Caco-2 (cell line): ENCODE measurements around the gene SLC43A2. TPM values are rescaled to one million over a fixed set of nuclear protein-coding genes. Genes with fewer than 3 reads are reported as not detected.
"Not testable (repeated sequence)": the region's sequence is repeated elsewhere in the genome, so short reads cannot be mapped to it uniquely, and the experiment has no call there.

Experiments used
- BruUV-seq: library from RNA; stranded (reverse); fragments of 400-500 nt; replicated peaks from 2 replicates; lab custom pipeline; 2021; lab: Mats Ljungman, UMichigan
- CTCF ChIA-PET: fragments of 300-600 bp; sonication (Branson Sonifier 250); formaldehyde crosslinking; loops from one replicate; lab custom pipeline; 2022; ENCODE audit warnings: antibody characterized with exemption; lab: Charles Lee
- POLR2A ChIA-PET: fragments of 300-600 bp; sonication (Branson Sonifier 250); formaldehyde crosslinking; loops from one replicate; lab custom pipeline; 2022; ENCODE audit warnings: antibody characterized with exemption; lab: Charles Lee
- DNase-seq, 2 experiments: peaks; one replicate each; pipeline versions ENCODE4 v3.0.0 to v3.0.0-alpha.2; 2020 to 2022
- H3K27me3 ChIP-seq: replicated peaks from 2 replicates; pipeline ENCODE4 v1.6.0; 2011; ENCODE audit warnings: low read length; ENCODE audit not compliant: control insufficient read depth, insufficient read depth
- H3K36me3 ChIP-seq: 2 replicates; pipeline ENCODE4 v1.5.1; 2011; ENCODE audit warnings: low read length; ENCODE audit not compliant: control insufficient read depth, insufficient read depth
- H3K4me1 ChIP-seq: fragments of 250-450 bp; sonication (Bioruptor Pico); 2 replicates; pipeline ENCODE4 v1.5.1; 2020; ENCODE audit warnings: mild to moderate bottlenecking
- H3K4me3 ChIP-seq: 2 replicates; pipeline ENCODE4 v1.5.1; 2011; ENCODE audit warnings: low read depth, mild to moderate bottlenecking, control low read depth, low read length
- H3K9me3 ChIP-seq: fragments of 250-450 bp; sonication (Bioruptor Pico); 2 replicates; pipeline ENCODE4 v1.5.1; 2020; ENCODE audit warnings: mild to moderate bottlenecking, moderate library complexity
- H3K27ac Mint-ChIP-seq: one replicate; pipeline ENCODE4 v1.8.0; 2022; ENCODE audit warnings: mixed read lengths; ENCODE audit not compliant: unreplicated experiment
- H3K27me3 Mint-ChIP-seq: one replicate; pipeline ENCODE4 v1.8.0; 2022; ENCODE audit warnings: mixed read lengths; ENCODE audit not compliant: insufficient read depth, unreplicated experiment
- H3K36me3 Mint-ChIP-seq: one replicate; pipeline ENCODE4 v1.8.0; 2022; ENCODE audit warnings: mild to moderate bottlenecking, mixed read lengths; ENCODE audit not compliant: insufficient read depth, unreplicated experiment
- H3K4me1 Mint-ChIP-seq: one replicate; pipeline ENCODE4 v1.8.0; 2022; ENCODE audit warnings: low read depth, mixed read lengths; ENCODE audit not compliant: unreplicated experiment
- H3K4me3 Mint-ChIP-seq: one replicate; pipeline ENCODE4 v1.8.0; 2022; ENCODE audit warnings: mild to moderate bottlenecking, moderate library complexity, mixed read lengths; ENCODE audit not compliant: unreplicated experiment
- H3K9me3 Mint-ChIP-seq: one replicate; pipeline ENCODE4 v1.8.0; 2022; ENCODE audit warnings: mixed read lengths; ENCODE audit not compliant: unreplicated experiment
- CTCF ChIP-seq, 2 experiments: fragments of 200-600 bp in 1 of 2; IDR thresholded peaks; 1 replicate in 1 of 2; 2 replicates in 1 of 2; pipeline versions ENCODE4 v1.5.1 to v1.8.0; 2011 to 2022; ENCODE audit warnings: antibody characterized with exemption in 1 of 2, control low read depth in 1 of 2, inconsistent platforms in 1 of 2, low read depth in 1 of 2, low read length in 1 of 2, mild to moderate bottlenecking in 1 of 2, moderate library complexity in 1 of 2; ENCODE audit not compliant: insufficient read depth in 1 of 2, severe bottlenecking in 1 of 2, unreplicated experiment in 1 of 2
- intact Hi-C: fragments of 100-400 bp; cut with micrococcal nuclease; formaldehyde crosslinking; loops from one replicate; pipeline ENCODE4 v1.10.0; 2022; ENCODE audit not compliant: unreplicated experiment
- total RNA-seq: library from RNA; stranded (reverse); gene quantifications from 2 replicates; pipeline ENCODE4 v1.2.3, GENCODE V29; 2022

SLC43A2 gene
- total RNA-seq, 1 experiment from 2014 or later, result 33.9 TPM

GRCh38 chr17:1565877-1566276 lies 62.8 kb downstream of the SLC43A2 start:
- H3K4me1 ChIP-seq, result peaks cover 8% of the 10 kb centered on the region; the same call in 1 of the 2 replicates
- H3K27ac Mint-ChIP-seq, result no peak overlapping the region
- POLR2A ChIA-PET, result no interaction called here
- H3K4me1 Mint-ChIP-seq, result peaks cover 28% of the 10 kb centered on the region
- H3K27me3 ChIP-seq, result no peaks in the 10 kb centered on the region
- no peaks in the 10 kb centered on the region for H3K27me3 Mint-ChIP-seq
- intact Hi-C loops, result no loop called here
- H3K4me3 Mint-ChIP-seq, result no peak overlapping the region
- no peak for DNase-seq
- no TSS peak for BruUV-seq
- CTCF ChIA-PET, result interaction anchor here (1.0 kb wide), 1 partner anchor 64 kb away, joined by 3 read pairs; no protein-coding TSS in a partner anchor
- peaks cover 19% of the 10 kb centered on the region for H3K36me3 Mint-ChIP-seq
- H3K36me3 ChIP-seq, result no peaks in the 10 kb centered on the region
- TF ChIP-seq CTCF (IDR thresholded peaks at IDR 0.05; ENCODE audit: insufficient read depth in 1 of 2, low read depth in 1 of 2, low read length in 1 of 2, severe bottlenecking in 1 of 2, unreplicated experiment in 1 of 2), result no peak
- H3K9me3 ChIP-seq, result no peaks in the 10 kb centered on the region
- H3K4me3 ChIP-seq, result no peak overlapping the region
- H3K9me3 Mint-ChIP-seq, result no peaks in the 10 kb centered on the region

- Mint-ChIP-seq H3K36me3 (peaks cover 32% of the 10 kb centered on the region), H3K4me1 (peaks cover 33% of the 10 kb centered on the region), H3K9me3 (no peaks in the 10 kb centered on the region), H3K27ac (peak overlapping the region; percentile 68), H3K4me3 (peak overlapping the region; percentile 86), H3K27me3 (no peaks in the 10 kb centered on the region)
- Histone ChIP-seq H3K36me3 (no peaks in the 10 kb centered on the region; the same call in 1 of the 2 replicates), H3K9me3 (no peaks in the 10 kb centered on the region), H3K4me3 (no peak overlapping the region), H3K4me1 (peaks cover 8% of the 10 kb centered on the region; the same call in 1 of the 2 replicates), H3K27me3 (no peaks in the 10 kb centered on the region)
- peak in 1 of 2 experiments; percentile 56 for DNase-seq
- BruUV-seq, result no TSS peak
- ChIA-PET CTCF (interaction anchor here (0.6 to 1.7 kb wide), 2 partner anchors 48 to 66 kb away, joined by 3 to 8 read pairs; partner anchors contain the start of gene INPP5K), POLR2A (no interaction called here)
- no peak for TF ChIP-seq CTCF (IDR thresholded peaks at IDR 0.05; ENCODE audit: insufficient read depth in 1 of 2, low read depth in 1 of 2, low read length in 1 of 2, severe bottlenecking in 1 of 2, unreplicated experiment in 1 of 2)
- intact Hi-C loops, result loop anchor here (5.0 kb wide), 1 partner anchor 33 kb away; no protein-coding TSS in a partner anchor
Measured at GRCh38 chr17:1563786-1564613, 64.6 kb downstream of the SLC43A2 start.

- intact Hi-C loops, result loop anchor here (5.0 kb wide), 1 partner anchor 34 kb away; no protein-coding TSS in a partner anchor
- H3K4me3 ChIP-seq, H3K27me3 ChIP-seq, H3K9me3 Mint-ChIP-seq, BruUV-seq, H3K4me1 ChIP-seq, DNase-seq, POLR2A ChIA-PET, H3K9me3 ChIP-seq, H3K36me3 ChIP-seq, H3K27me3 Mint-ChIP-seq: not testable (repeated sequence)
- CTCF ChIA-PET, result interaction anchor here (0.6 to 1.7 kb wide), 2 partner anchors 47 to 66 kb away, joined by 3 to 8 read pairs; partner anchors contain the start of gene INPP5K
- H3K36me3 Mint-ChIP-seq, result peaks cover 32% of the 10 kb centered on the region
- H3K27ac Mint-ChIP-seq, result peak overlapping the region; percentile 68
- peak overlapping the region; percentile 86 for H3K4me3 Mint-ChIP-seq
- peaks cover 33% of the 10 kb centered on the region for H3K4me1 Mint-ChIP-seq
Measured at GRCh38 chr17:1563471-1563785, 65.2 kb downstream of the SLC43A2 start.
